Osteoblast (primary cell): ENCODE results near the gene PRLR. TPM values are rescaled to one million over a fixed set of nuclear protein-coding genes. Genes with fewer than 3 reads are reported as not detected.

ENCODE experiments used
- DNase-seq: peaks from one replicate; pipeline ENCODE4 v3.0.0; 2011; ENCODE audit warnings: low spot score, mixed read lengths; ENCODE audit not compliant: insufficient read length; ENCODE audit errors: missing footprints
- H2AFZ ChIP-seq: 2 replicates; pipeline ENCODE4 v1.6.0; 2011; ENCODE audit warnings: mild to moderate bottlenecking, low read length
- H3K27ac ChIP-seq: 2 replicates; pipeline ENCODE4 v1.5.1; 2011; ENCODE audit warnings: mild to moderate bottlenecking, low read depth, low read length, moderate library complexity
- H3K27me3 ChIP-seq: 2 replicates; pipeline ENCODE4 v1.6.0; 2012; ENCODE audit warnings: mild to moderate bottlenecking, control low read depth, inconsistent platforms, low read length, moderate library complexity; ENCODE audit not compliant: insufficient read depth
- H3K36me3 ChIP-seq: 2 replicates; pipeline ENCODE4 v1.5.1; 2011; ENCODE audit warnings: mild to moderate bottlenecking, low read length, control low read depth, moderate library complexity; ENCODE audit not compliant: insufficient read depth
- H3K4me1 ChIP-seq: 2 replicates; pipeline ENCODE4 v1.5.1; 2011; ENCODE audit warnings: mild to moderate bottlenecking, low read length, control low read depth, moderate library complexity; ENCODE audit not compliant: insufficient read depth
- H3K4me2 ChIP-seq: 2 replicates; pipeline ENCODE4 v1.6.0; 2011; ENCODE audit warnings: mild to moderate bottlenecking, low read length; ENCODE audit not compliant: insufficient read depth
- H3K4me3 ChIP-seq: fragments of 200-600 bp; sonication (generic); 3 replicates; pipeline ENCODE4 v1.5.1; 2012; ENCODE audit warnings: mild to moderate bottlenecking, low read length, inconsistent platforms; ENCODE audit not compliant: insufficient read depth
- H3K79me2 ChIP-seq: 2 replicates; pipeline ENCODE4 v1.6.0; 2012; ENCODE audit warnings: mild to moderate bottlenecking, low read length, control low read depth, inconsistent platforms; ENCODE audit not compliant: insufficient read depth
- H3K9me3 ChIP-seq: 2 replicates; pipeline ENCODE4 v1.5.1; 2011; ENCODE audit warnings: low read depth, low read length, control low read depth
- H4K20me1 ChIP-seq: 2 replicates; pipeline ENCODE4 v1.6.0; 2012; ENCODE audit warnings: mild to moderate bottlenecking, low read length, control low read depth; ENCODE audit not compliant: insufficient read depth
- CTCF ChIP-seq: IDR thresholded peaks from 2 replicates; pipeline ENCODE4 v1.5.1; 2011; ENCODE audit warnings: mild to moderate bottlenecking, low read depth, low read length, moderate library complexity; ENCODE audit errors: extremely low read depth
- total RNA-seq: library from RNA; depleted of rRNA; stranded (reverse); fragments of >200 nt; gene quantifications from 2 replicates; pipeline ENCODE4 v1.2.3, GENCODE V29; 2012

Gene PRLR
- total RNA-seq, 1 donor: under 0.01 TPM

DNA sequence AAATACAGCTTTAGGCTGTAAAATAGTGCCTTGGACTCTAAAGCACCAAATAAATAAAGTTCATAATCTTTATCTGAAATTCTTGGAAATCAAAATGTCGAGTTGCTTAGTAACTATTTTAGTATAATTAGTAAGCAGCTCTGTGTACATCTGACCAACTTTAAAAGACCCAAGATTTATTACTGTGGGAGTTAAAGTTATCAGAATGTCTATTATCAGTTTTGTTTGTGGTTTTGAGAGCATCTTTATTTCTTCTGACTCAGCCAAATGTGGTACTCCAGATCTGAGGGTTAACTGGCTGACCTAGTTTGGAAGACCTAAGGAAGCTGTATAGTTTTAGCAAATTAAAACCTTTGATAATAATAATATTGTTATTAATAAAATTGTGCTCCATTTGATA lies 81.2 kb downstream of the PRLR start:
- no peak overlapping the region for H2AFZ ChIP-seq
- no peaks in the 10 kb centered on the region for H4K20me1 ChIP-seq
- no peak overlapping the region for H3K4me3 ChIP-seq
- H3K27ac ChIP-seq: no peak overlapping the region
- no peaks in the 10 kb centered on the region for H3K79me2 ChIP-seq
- DNase-seq: no peak
- peaks cover 10% of the 10 kb centered on the region for H3K4me1 ChIP-seq
- H3K27me3 ChIP-seq: no peaks in the 10 kb centered on the region
- TF ChIP-seq CTCF: no peak
- H3K4me2 ChIP-seq: no peak overlapping the region
- no peaks in the 10 kb centered on the region for H3K36me3 ChIP-seq
- no peaks in the 10 kb centered on the region for H3K9me3 ChIP-seq

- no peak overlapping the region for H2AFZ ChIP-seq
- H3K4me1 ChIP-seq: peaks cover 10% of the 10 kb centered on the region
- no peak for DNase-seq
- no peaks in the 10 kb centered on the region for H3K27me3 ChIP-seq
- no peak overlapping the region for H3K4me3 ChIP-seq
- no peak for TF ChIP-seq CTCF
- H3K4me2 ChIP-seq: no peak overlapping the region
- no peaks in the 10 kb centered on the region for H3K36me3 ChIP-seq
- H3K27ac ChIP-seq: no peak overlapping the region
- H3K79me2 ChIP-seq: no peaks in the 10 kb centered on the region
- no peaks in the 10 kb centered on the region for H4K20me1 ChIP-seq
- H3K9me3 ChIP-seq: no peaks in the 10 kb centered on the region
Measured at GRCh38 chr5:35146406-35146805, 83.9 kb downstream of the PRLR start.

DNA sequence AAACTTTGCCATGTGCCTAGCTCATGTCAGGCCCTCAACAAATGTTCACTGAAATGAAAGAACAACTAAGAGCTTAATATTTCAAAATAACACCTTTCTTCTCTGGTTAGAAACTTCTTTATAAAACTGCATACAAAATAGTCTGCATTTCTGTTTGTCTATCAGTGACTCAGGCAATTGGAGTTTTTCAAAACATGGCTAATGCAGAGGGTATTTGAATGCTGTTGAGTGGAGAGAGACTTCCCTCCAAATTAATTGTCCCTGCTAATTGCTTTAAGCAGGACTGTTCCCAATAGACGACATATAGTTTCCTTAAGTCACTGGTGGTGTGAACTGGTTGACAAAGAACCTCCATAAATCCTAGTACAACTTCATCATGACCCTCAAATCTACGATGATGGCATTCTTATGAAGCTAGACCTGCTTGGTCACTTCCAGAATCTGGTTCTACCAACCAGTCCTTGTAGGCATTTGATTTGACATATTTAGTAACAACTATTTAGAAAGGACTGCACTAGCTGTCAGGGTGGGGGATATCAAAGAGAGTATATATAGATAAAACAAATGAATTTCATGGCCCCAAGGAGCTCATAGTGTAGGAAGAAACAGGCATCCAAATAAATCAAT lies 84.5 kb downstream of the PRLR start:
- Histone ChIP-seq H3K4me3 (no peak overlapping the region), H3K4me2 (no peak overlapping the region), H3K79me2 (no peaks in the 10 kb centered on the region), H3K9me3 (no peaks in the 10 kb centered on the region), H3K4me1 (peaks cover 10% of the 10 kb centered on the region), H3K36me3 (no peaks in the 10 kb centered on the region), H3K27me3 (no peaks in the 10 kb centered on the region), H4K20me1 (no peaks in the 10 kb centered on the region), H2AFZ (no peak overlapping the region), H3K27ac (no peak overlapping the region)
- no peak for TF ChIP-seq CTCF
- no peak for DNase-seq

DNA sequence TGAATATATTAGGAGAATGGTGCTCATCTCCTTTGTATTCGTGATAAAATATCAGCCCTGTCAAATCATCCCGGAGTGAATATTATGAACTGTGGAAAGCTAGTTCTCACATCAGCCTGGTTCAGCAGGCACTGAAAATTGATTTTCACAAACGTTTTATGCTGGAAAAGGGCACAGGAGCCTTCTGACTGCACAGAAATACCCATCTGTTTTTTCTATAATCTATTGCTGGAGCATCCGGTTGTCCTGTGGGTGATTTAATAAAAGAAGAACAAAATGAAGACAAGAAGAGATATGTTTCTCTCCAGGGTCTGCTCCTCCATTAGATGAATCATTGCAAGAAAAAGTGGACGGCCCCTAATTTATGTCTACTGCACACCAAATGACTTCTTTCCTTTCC lies 85.3 kb downstream of the PRLR start:
- Histone ChIP-seq H3K9me3 (no peaks in the 10 kb centered on the region), H3K79me2 (no peaks in the 10 kb centered on the region), H3K4me1 (peaks cover 10% of the 10 kb centered on the region), H4K20me1 (no peaks in the 10 kb centered on the region), H2AFZ (no peak overlapping the region), H3K4me2 (no peak overlapping the region), H3K27me3 (no peaks in the 10 kb centered on the region), H3K27ac (no peak overlapping the region), H3K4me3 (no peak overlapping the region), H3K36me3 (no peaks in the 10 kb centered on the region)
- DNase-seq: no peak
- TF ChIP-seq CTCF: no peak
